NB4 (cell line): ENCODE measurements around the gene TCOF1.

Experiments
- CTCF ChIP-seq: IDR thresholded peaks from one replicate; pipeline ENCODE4 v1.5.1; 2012; ENCODE audit warnings: low read depth, low read length
- MYC ChIP-seq: IDR thresholded peaks from 2 replicates; pipeline ENCODE4 v1.6.1; 2011; ENCODE audit warnings: low read depth, low read length
- POLR2A ChIP-seq: IDR thresholded peaks from 2 replicates; pipeline ENCODE4 v1.6.1; 2011; ENCODE audit warnings: mild to moderate bottlenecking; ENCODE audit not compliant: insufficient read length; ENCODE audit errors: extremely low read depth

- TF ChIP-seq CTCF (no peak), POLR2A (no peak), MYC (no peak)
These were observed 38.8 kb downstream of the TCOF1 start for GRCh38 chr5:150396267-150396666.
